Mesendoderm (in vitro differentiated cells): Measurements from ENCODE around the gene GAB2.

ENCODE experiments used
- DNase-seq: peaks from one replicate; pipeline ENCODE4 v3.0.0; 2013
- H2AK5ac ChIP-seq: 2 replicates; pipeline ENCODE4 v1.6.1; 2013; ENCODE audit warnings: low read length, inconsistent platforms
- H2BK120ac ChIP-seq: 2 replicates; pipeline ENCODE4 v1.6.1; 2013; ENCODE audit warnings: low read depth, mild to moderate bottlenecking, low read length, moderate library complexity, mixed read lengths
- H2BK15ac ChIP-seq: replicated peaks from 2 replicates; pipeline ENCODE4 v1.6.1; 2013; ENCODE audit warnings: low read depth, mild to moderate bottlenecking, moderate library complexity
- H2BK5ac ChIP-seq: 2 replicates; pipeline ENCODE4 v1.6.1; 2013; ENCODE audit warnings: low read length, inconsistent platforms
- H3K18ac ChIP-seq: 2 replicates; pipeline ENCODE4 v1.6.1; 2013; ENCODE audit warnings: mild to moderate bottlenecking, low read length, mixed read lengths
- H3K23ac ChIP-seq: one replicate; pipeline ENCODE4 v1.6.1; 2013; ENCODE audit warnings: low read length
- H3K27ac ChIP-seq: 2 replicates; pipeline ENCODE4 v1.5.1; 2013; ENCODE audit warnings: low read depth, mild to moderate bottlenecking, inconsistent platforms, low read length, moderate library complexity
- H3K27me3 ChIP-seq: 2 replicates; pipeline ENCODE4 v1.6.1; 2013; ENCODE audit warnings: low read length, control low read depth, mild to moderate bottlenecking, inconsistent platforms; ENCODE audit not compliant: insufficient read depth, poor library complexity
- H3K36me3 ChIP-seq: 2 replicates; pipeline ENCODE4 v1.6.1; 2013; ENCODE audit warnings: low read length, inconsistent platforms; ENCODE audit not compliant: control insufficient read depth, insufficient read depth
- H3K4ac ChIP-seq: one replicate; pipeline ENCODE4 v1.6.1; 2013; ENCODE audit warnings: low read depth, mild to moderate bottlenecking, low read length, moderate library complexity
- H3K4me1 ChIP-seq: 2 replicates; pipeline ENCODE4 v1.6.1; 2013; ENCODE audit warnings: low read depth, low read length, inconsistent platforms; ENCODE audit not compliant: control insufficient read depth
- H3K4me2 ChIP-seq: 2 replicates; pipeline ENCODE4 v1.6.1; 2013; ENCODE audit warnings: low read length
- H3K4me3 ChIP-seq: 2 replicates; pipeline ENCODE4 v1.5.1; 2013; ENCODE audit warnings: mild to moderate bottlenecking, low read length
- H3K56ac ChIP-seq: one replicate; pipeline ENCODE4 v1.6.1; 2013; ENCODE audit warnings: low read length
- H3K79me1 ChIP-seq: 2 replicates; pipeline ENCODE4 v1.6.1; 2013; ENCODE audit warnings: low read length, inconsistent platforms
- H3K79me2 ChIP-seq: 2 replicates; pipeline ENCODE4 v1.6.1; 2013; ENCODE audit warnings: mild to moderate bottlenecking, low read length; ENCODE audit not compliant: control insufficient read depth, insufficient read depth
- H3K9ac ChIP-seq: 2 replicates; pipeline ENCODE4 v1.6.1; 2013; ENCODE audit warnings: low read length, inconsistent platforms
- H4K5ac ChIP-seq: one replicate; pipeline ENCODE4 v1.6.1; 2013; ENCODE audit warnings: low read length
- H4K8ac ChIP-seq: one replicate; pipeline ENCODE4 v1.6.1; 2013; ENCODE audit warnings: low read depth, mild to moderate bottlenecking, control low read depth, low read length, moderate library complexity
- WGBS: extraction: QIAGEN DNeasy Blood & Tissue Kit; methylation state at CpG from one replicate; pipeline ENCODE4 v1.1.7; 2013; ENCODE audit warnings: low lambda C conversion rate, missing lambda C conversion rate; ENCODE audit not compliant: insufficient coverage; ENCODE audit errors: extremely low coverage; 5-methylcytosine and 5-hydroxymethylcytosine counted together

GAB2 gene

DNA sequence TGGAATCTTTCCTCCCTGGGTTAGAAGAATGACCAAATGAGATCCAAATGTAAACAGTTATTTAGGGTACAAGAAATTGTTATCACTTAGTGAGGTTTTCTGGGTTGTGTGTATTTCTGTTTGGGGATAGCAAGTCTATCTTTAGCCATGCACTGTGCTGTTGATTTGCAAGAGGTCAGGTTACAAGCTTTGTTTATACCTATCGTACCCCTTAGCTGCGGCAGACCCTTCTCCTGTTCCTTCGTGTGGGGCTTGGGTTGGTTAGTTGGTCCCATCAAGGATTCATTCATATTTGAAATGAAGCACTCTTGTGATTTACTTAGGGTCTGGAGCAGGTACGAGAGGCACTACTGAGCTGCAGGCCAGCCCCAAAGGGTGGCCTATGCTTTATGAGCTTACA is 156.3 kb downstream of the GAB2 start:
- no peak overlapping the region for H4K8ac ChIP-seq
- no peaks in the 10 kb centered on the region for H3K79me2 ChIP-seq
- H2BK15ac ChIP-seq: no peak overlapping the region
- H3K4me2 ChIP-seq: no peak overlapping the region
- peak overlapping the region; percentile 65 for H3K56ac ChIP-seq
- H3K4me1 ChIP-seq: peaks cover 18% of the 10 kb centered on the region
- H3K36me3 ChIP-seq: no peaks in the 10 kb centered on the region
- no peak overlapping the region for H2AK5ac ChIP-seq
- H3K9ac ChIP-seq: peak overlapping the region; percentile 5
- DNase-seq: no peak
- H3K27me3 ChIP-seq: no peaks in the 10 kb centered on the region
- H3K4ac ChIP-seq: no peak overlapping the region
- H4K5ac ChIP-seq: no peak overlapping the region
- WGBS: no CpG with 5 or more reads among the region's 4 CpGs
- H3K27ac ChIP-seq: peak overlapping the region; percentile 15
- H3K4me3 ChIP-seq: no peak overlapping the region
- H3K23ac ChIP-seq: no peak overlapping the region
- H3K18ac ChIP-seq: peak overlapping the region; percentile 13
- peak overlapping the region; percentile 35 for H2BK120ac ChIP-seq
- H3K79me1 ChIP-seq: no peaks in the 10 kb centered on the region
- H2BK5ac ChIP-seq: peak overlapping the region; percentile 61

DNA sequence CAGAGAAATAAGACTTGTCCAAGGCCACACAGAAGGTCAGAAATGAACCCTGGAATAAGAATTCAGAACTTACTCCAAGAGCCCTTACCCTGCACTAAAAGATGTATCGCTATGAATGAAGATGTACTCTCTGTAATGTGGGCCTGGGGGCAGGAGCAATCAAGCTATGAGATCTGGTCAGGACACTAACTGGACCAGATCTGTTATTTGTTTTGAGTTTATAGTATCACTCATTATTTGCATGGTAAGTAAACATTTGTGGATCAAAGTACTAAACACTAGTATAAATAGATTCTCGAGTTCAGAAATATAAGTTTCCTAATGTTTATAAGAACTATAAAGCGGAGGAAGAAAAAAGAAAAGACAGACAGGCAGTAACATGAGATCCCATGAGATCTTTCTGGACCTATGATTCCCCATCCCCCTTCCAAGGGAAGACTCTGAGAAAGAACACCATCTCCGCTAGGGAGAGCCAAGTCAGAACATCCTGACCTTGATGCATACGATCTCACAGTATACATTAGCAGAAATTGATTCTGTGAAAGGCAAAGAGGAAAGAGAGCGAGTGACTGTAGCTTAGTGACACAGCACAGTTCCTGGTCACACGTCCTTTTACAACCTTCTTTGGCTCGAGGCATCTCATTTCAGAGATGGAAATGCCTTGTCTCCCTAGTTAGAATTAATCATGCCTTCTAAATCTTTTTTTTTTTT is 157.7 kb downstream of the GAB2 start:
- WGBS: no CpG with 5 or more reads among the region's 8 CpGs
- no peaks in the 10 kb centered on the region for H3K36me3 ChIP-seq
- H2BK5ac ChIP-seq: no peak overlapping the region
- H3K18ac ChIP-seq: no peak overlapping the region
- no peaks in the 10 kb centered on the region for H3K27me3 ChIP-seq
- H2BK120ac ChIP-seq: no peak overlapping the region
- H2AK5ac ChIP-seq: no peak overlapping the region
- no peak overlapping the region for H3K4me2 ChIP-seq
- no peak overlapping the region for H4K8ac ChIP-seq
- peaks cover 18% of the 10 kb centered on the region for H3K4me1 ChIP-seq
- no peak for DNase-seq
- no peak overlapping the region for H3K23ac ChIP-seq
- H3K9ac ChIP-seq: no peak overlapping the region
- no peak overlapping the region for H4K5ac ChIP-seq
- H3K79me1 ChIP-seq: no peaks in the 10 kb centered on the region
- no peak overlapping the region for H3K27ac ChIP-seq
- H3K4me3 ChIP-seq: no peak overlapping the region
- no peak overlapping the region for H2BK15ac ChIP-seq
- peak overlapping the region; percentile 66 for H3K56ac ChIP-seq
- no peaks in the 10 kb centered on the region for H3K79me2 ChIP-seq
- H3K4ac ChIP-seq: no peak overlapping the region

DNA sequence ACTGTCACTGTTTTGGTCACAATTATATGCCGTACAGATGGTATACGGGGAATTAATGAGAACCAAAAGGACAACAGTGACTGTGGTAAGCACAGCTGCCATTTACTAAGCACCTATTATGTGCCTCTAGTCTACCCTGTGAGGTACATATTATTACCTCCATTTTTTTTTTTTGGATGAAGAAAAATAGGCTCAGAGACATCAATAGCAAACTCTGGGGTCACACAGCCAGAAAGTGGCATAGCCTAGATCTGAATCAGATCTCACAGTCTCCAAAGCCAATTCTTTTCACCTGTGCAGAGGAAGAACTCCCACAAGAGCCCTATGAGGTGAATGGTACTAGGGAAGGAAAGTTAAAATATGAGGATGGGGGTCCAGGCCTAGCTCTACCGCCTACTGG is 160.0 kb downstream of the GAB2 start:
- no CpG with 5 or more reads among the region's 3 CpGs for WGBS
- Histone ChIP-seq H3K9ac (no peak overlapping the region), H3K79me2 (no peaks in the 10 kb centered on the region), H2BK5ac (no peak overlapping the region), H3K27ac (no peak overlapping the region), H2BK120ac (no peak overlapping the region), H3K79me1 (no peaks in the 10 kb centered on the region), H2AK5ac (no peak overlapping the region), H3K4me2 (no peak overlapping the region), H3K4ac (no peak overlapping the region), H3K56ac (no peak overlapping the region), H4K8ac (no peak overlapping the region), H3K4me1 (peaks cover 18% of the 10 kb centered on the region), H4K5ac (no peak overlapping the region), H3K27me3 (no peaks in the 10 kb centered on the region), H3K18ac (no peak overlapping the region), H3K23ac (no peak overlapping the region), H3K4me3 (no peak overlapping the region), H3K36me3 (no peaks in the 10 kb centered on the region), H2BK15ac (no peak overlapping the region)
- no peak for DNase-seq

DNA sequence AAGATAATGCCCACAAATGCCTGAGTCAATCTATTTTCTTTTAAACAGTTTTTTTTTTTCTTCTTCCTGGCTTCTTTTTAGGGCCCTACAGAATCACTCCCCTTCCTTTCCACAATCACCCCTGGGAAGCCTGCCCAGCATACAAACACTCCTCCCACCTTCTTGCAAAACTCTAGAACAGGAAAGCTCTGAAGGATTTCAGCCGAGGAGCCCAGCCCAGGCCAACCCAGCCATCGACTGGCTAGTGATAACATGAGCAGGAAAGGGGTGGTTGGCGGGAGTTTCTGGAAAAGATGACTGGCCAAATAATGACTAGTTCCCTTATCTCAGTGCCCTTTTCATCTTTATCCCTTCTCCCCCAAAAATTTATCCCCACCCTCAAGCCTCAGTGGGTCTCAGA is 160.7 kb downstream of the GAB2 start:
- no peak overlapping the region for H3K56ac ChIP-seq
- no peak overlapping the region for H3K27ac ChIP-seq
- no peaks in the 10 kb centered on the region for H3K79me1 ChIP-seq
- no peaks in the 10 kb centered on the region for H3K27me3 ChIP-seq
- no peak overlapping the region for H2BK5ac ChIP-seq
- H3K79me2 ChIP-seq: no peaks in the 10 kb centered on the region
- no peak overlapping the region for H2AK5ac ChIP-seq
- no peak overlapping the region for H3K18ac ChIP-seq
- H3K4me2 ChIP-seq: no peak overlapping the region
- no peaks in the 10 kb centered on the region for H3K36me3 ChIP-seq
- no peak overlapping the region for H4K8ac ChIP-seq
- H3K9ac ChIP-seq: no peak overlapping the region
- H3K23ac ChIP-seq: no peak overlapping the region
- peak overlapping the region; percentile 9 for H3K4ac ChIP-seq
- peak; percentile 27 for DNase-seq
- no CpG with 5 or more reads among the region's 3 CpGs for WGBS
- H2BK120ac ChIP-seq: no peak overlapping the region
- no peak overlapping the region for H4K5ac ChIP-seq
- peaks cover 11% of the 10 kb centered on the region for H3K4me1 ChIP-seq
- no peak overlapping the region for H3K4me3 ChIP-seq
- no peak overlapping the region for H2BK15ac ChIP-seq

DNA sequence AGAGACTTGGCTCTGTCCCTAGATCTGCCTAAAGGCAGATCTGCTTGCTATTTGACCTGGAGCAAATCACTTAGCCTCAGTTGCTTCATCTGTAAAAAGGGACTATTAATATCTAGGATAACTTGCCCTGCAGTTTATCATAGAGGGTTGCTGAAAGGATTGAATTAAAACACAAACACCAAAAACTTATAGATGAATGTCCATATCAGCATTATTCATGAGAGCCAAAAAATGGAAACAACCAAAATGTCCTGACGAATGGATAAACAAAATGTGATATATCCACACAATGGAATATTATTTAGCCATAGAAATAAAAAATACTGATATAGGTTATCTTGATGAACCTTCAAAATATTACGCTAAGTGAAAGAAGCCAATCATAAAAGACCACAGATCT is 161.7 kb downstream of the GAB2 start:
- no peak overlapping the region for H3K23ac ChIP-seq
- no peak overlapping the region for H3K4ac ChIP-seq
- no peak overlapping the region for H3K4me3 ChIP-seq
- peaks cover 3% of the 10 kb centered on the region for H3K4me1 ChIP-seq
- WGBS: no CpG with 5 or more reads among the region's 2 CpGs
- no peak overlapping the region for H4K8ac ChIP-seq
- no peak overlapping the region for H2BK15ac ChIP-seq
- no peak overlapping the region for H3K18ac ChIP-seq
- no peak overlapping the region for H2BK5ac ChIP-seq
- H3K27ac ChIP-seq: no peak overlapping the region
- no peaks in the 10 kb centered on the region for H3K27me3 ChIP-seq
- no peak overlapping the region for H2AK5ac ChIP-seq
- H2BK120ac ChIP-seq: no peak overlapping the region
- H3K56ac ChIP-seq: no peak overlapping the region
- DNase-seq: no peak
- no peaks in the 10 kb centered on the region for H3K79me2 ChIP-seq
- no peaks in the 10 kb centered on the region for H3K36me3 ChIP-seq
- H3K9ac ChIP-seq: no peak overlapping the region
- no peak overlapping the region for H4K5ac ChIP-seq
- H3K4me2 ChIP-seq: no peak overlapping the region
- H3K79me1 ChIP-seq: no peaks in the 10 kb centered on the region

DNA sequence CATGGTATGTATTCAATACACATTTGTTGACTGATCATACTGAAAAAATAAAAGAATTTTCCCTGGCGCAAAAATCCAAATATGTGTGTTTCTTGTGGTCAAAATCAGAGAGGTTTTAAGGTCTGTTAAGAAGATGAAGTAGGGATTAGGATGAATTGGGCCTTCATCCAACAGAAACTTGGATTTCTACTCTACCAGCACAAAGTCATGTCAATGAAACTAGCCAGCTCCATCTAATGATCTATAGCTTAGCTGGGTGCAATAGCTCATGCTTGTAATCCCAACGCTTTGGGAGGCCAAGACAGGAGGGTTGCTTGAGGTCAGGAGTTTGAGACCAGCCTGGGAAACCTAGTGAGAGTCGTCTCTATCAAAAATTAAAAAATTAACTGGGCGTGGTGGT is 163.4 kb downstream of the GAB2 start:
- H3K4ac ChIP-seq: no peak overlapping the region
- H4K5ac ChIP-seq: no peak overlapping the region
- no peak overlapping the region for H2BK120ac ChIP-seq
- H4K8ac ChIP-seq: no peak overlapping the region
- H3K79me2 ChIP-seq: no peaks in the 10 kb centered on the region
- no peak overlapping the region for H3K4me3 ChIP-seq
- H3K79me1 ChIP-seq: no peaks in the 10 kb centered on the region
- H3K27ac ChIP-seq: no peak overlapping the region
- no peak overlapping the region for H3K23ac ChIP-seq
- H2BK15ac ChIP-seq: no peak overlapping the region
- no peak for DNase-seq
- H3K56ac ChIP-seq: no peak overlapping the region
- WGBS: no CpG with 5 or more reads among the region's 4 CpGs
- H3K36me3 ChIP-seq: no peaks in the 10 kb centered on the region
- H3K27me3 ChIP-seq: no peaks in the 10 kb centered on the region
- peaks cover 1% of the 10 kb centered on the region for H3K4me1 ChIP-seq
- no peak overlapping the region for H2AK5ac ChIP-seq
- H3K9ac ChIP-seq: no peak overlapping the region
- no peak overlapping the region for H3K18ac ChIP-seq
- no peak overlapping the region for H2BK5ac ChIP-seq
- H3K4me2 ChIP-seq: no peak overlapping the region
